ENCODE measurements around the gene CALHM2.
"Not testable (repeated sequence)": the region's sequence is repeated elsewhere in the genome, so short reads cannot be mapped to it uniquely, and the experiment has no call there.

The CALHM2 gene

GRCh38 chr10:103451831-103452505 is at the start of gene CALHM2:
CALHM2 (minus strand) TSS chr10:103452370; CDS start chr10:103449941, 2,429 bp downstream.
- peak; percentile 44 to 49 for DNase-seq

GRCh38 chr10:103501186-103501585 is 49.0 kb upstream of the CALHM2 start:
- DNase-seq, result no peak

DNA sequence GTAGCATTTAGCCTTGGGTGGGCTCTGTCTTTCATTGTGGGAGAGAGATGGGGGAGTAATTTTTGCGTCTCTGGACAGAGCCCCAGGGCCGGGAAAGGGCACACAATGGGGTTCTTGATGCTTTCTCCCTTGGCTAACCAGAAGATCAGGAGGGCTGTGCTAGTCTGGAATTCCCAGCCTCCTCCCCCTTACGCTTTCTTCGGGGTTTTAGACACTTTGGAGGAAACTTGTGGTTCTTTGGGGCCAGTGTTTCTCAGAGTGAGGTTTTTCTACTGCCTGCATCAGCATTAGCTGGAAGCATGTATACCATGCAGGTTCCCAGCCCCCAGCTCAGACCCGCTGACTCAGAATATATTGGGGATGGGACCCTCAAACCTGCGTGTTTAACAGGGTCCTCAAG is 48.3 kb upstream of the CALHM2 start:
- no peak for DNase-seq

GRCh38 chr10:103499881-103500280 is 47.7 kb upstream of the CALHM2 start:
- DNase-seq, result no peak

DNA sequence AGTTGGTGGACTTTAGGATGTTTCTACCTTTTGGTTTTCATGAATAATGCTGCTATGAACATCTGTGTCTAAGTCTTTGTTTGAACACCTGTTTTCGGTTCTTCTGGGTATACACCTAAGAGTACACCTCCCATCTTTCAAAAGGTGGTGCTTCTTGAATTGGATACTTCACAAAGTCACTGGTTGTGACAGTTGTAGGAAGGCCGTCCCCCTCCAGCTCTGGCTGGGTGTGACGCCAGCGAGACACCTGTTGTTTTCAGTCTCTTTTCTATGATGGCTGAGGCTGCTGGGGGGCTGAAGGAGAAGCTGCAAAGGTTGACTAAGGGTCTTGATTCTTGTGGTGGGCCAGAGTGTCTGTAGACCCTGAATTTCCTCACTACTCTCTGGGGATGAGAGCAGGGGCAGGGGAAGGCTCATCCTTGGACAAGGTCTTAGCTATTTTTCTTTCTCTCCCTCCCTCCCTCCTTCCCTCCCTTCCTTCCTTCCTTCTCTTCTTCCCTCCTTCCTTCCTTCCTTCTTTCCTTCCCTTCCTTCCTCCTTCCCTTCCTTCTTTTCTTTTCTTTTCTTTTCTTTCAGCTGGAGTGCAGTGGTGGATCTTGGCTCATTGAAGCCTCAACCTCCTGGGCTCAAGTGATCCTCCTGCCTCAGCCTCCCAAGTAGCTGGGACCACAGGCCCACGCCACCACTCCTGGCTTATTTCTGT is 46.9 kb upstream of the CALHM2 start:
- DNase-seq, result no peak

DNA sequence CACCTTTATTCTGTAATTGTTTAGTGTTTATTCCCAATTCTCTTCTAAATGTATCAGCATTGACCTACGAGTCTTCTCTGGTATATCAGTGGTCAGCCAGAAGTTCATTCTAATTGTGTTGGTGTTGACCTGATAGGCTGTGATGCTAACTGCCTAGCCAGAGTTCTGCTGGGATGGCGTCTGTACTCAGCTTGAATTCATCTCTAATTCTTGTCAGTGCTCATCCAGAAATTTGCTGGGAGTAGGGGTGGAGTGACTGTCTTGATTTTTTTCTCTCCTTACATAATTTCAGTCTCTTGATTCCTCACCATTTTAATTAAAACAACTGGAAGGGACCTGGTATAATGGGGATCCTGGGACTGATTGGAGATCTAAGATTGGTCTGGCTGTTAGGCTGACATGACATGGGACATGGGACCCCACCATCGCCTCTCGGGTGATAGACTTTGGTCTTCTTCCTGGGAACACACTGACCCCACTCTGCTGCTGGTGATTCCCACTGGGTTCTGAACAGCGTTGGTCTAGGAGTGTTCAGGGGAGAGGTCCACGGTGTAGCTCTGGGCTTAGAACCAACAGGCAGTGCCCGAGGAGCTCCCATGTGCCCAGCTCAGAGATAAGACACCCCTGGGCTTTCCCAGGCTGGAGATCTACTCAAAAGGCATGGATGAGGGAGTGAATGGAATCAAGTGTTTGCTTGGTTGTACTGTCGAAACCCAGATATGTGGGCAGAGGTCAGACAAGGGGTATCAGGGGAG is 45.2 kb upstream of the CALHM2 start:
- no peak for DNase-seq

GRCh38 chr10:103495321-103495720 is 43.2 kb upstream of the CALHM2 start:
- DNase-seq, result no peak

DNA sequence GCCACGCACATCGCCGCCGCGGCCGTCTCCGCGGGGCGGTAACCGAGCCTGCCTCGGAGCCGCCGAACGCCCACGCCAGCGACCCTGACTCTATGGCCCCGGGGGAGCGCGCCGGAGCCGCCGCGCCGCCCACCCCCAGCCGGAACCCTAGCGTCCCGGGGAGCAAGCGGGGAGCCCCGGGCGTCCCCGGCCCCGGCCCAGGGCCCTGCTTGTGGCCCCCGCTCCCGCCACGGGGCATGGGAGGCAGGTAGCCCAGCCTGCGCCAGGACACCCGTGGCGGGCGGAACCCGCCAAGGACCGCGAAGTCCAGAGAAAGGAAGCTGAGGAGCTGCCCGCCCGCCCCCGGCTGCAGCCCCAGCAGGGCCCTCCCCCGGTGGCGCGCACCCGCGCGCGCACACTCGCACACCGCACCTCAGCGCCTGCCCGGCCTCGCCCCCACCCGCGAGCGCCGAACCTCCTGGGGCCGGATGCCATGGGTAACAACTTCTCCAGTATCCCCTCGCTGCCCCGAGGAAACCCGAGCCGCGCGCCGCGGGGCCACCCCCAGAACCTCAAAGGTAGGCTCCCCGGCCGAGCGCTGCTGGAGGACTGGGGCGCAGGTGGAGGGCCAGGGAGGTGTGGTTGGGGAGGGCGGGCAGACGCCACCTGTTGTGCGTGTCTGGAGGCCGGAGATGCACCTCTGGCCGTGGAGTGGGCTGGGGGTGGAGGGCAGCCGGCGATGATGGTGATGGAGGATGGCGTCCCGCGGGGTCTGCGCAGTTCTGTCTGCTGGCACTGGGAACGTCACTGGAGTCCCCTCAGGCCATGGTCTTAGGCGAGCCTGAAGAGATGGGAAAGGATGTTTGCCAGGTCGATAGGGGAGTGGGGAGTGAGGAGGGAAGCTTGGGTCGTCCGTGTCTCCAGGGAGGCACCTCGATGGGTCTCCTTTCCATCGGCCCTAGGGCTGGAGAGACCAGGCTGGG is 42.0 kb upstream of the CALHM2 start:
- no peak for DNase-seq

DNA sequence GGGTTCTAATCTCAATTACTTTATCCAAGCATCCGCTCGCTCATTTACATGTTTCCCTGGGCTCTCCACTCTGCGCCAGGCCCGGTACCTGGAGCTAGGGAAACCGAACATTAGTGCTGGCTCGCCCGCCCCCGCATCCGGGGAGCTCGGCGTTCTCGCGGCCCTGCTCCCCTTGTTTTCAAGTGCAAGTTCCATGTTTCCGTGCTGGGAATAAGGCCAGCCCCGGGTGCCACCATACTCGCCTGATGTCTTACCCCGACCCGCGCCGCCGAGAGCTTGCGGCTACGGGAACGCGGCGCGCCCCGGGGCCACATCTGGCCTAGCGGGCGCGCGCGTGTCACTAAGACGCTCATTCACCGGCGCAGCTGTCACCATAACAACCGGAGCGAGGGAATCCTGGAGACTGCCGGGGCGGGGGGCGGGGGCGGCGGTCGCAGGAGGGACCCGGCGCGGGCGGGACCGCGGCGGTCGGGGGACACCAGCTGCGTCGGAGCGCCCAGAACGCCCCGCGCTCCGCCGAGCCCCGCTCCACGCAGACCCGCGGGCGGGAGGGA is 41.3 kb upstream of the CALHM2 start, which contains the start of gene NEURL1:
TSS of gene NEURL1 (plus strand) at position 344 of the 554 bp plus-strand sequence. CDS start 683 bp downstream, outside the sequence.
- no peak for DNase-seq

GRCh38 chr10:103492655-103493261 is 40.6 kb upstream of the CALHM2 start:
- no peak for DNase-seq

- no peak for DNase-seq
Observed at GRCh38 chr10:103491729-103492364, 39.7 kb upstream of the CALHM2 start.

GRCh38 chr10:103490986-103491314 is 38.8 kb upstream of the CALHM2 start:
- DNase-seq, result no peak

- DNase-seq, result no peak
Observed at GRCh38 chr10:103487410-103487708, 35.2 kb upstream of the CALHM2 start.

DNA sequence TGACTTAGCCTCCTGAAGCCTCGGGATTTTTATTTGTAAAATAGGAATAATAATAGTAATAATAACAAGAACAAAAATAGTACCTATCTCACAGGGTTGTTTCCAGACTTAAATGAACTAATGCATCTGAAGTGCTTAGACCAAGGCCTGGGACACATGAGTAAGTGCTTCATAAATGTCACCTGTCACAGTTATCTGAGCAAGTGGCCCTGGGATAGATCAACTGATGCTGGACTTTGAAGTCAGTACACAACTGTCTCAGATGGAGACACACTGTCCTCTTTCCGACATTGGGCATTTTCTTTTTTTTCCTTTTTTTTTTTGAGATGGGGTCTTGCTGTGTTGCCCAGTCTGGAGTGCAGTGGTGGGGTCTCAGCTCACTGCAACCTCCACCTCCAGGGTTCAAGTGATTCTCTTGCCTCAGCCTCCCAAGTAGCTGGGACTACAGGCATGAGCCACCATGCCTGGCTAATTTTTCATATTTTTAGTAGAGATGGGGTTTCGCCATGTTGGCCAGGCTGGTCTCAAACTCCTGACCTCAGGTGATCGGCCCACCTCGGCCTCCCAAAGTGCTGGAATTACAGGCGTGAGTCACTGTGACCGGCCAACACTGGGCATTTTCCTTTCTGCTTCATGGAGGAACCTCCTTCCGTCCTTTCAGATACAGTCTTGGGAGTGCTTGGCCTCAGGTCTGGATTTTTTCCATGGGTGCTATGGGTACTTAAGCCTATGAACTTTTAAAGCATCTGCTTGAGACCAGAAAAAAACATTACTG is 34.7 kb upstream of the CALHM2 start:
- not testable (repeated sequence) for DNase-seq

GRCh38 chr10:103481974-103482531 is 29.9 kb upstream of the CALHM2 start:
- DNase-seq, result peak; percentile 76

DNA sequence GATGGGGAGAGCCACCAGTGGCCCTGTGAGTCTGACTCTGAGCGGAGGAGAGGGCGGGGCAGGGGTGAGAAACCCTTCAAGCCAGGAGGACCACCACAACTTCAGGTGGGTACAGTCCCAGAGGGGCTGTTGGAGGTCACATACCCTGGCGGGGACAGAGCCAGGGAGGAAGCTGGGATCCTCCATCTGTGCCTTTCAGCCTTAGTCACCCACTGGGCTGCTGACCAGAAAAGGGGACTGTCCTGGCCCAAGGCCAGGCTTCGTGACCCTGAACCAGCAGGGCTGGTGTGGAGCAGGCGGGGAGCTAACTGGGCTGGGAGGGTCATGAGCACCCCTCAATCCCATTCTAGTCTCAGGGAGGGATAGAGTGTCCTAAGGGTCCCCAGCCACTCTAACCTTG is 28.4 kb upstream of the CALHM2 start:
- no peak for DNase-seq

GRCh38 chr10:103479135-103479534 is 27.0 kb upstream of the CALHM2 start, which contains the start of gene CALHM3:
CALHM3 (minus strand) TSS chr10:103479240; CDS start chr10:103479032, 208 bp downstream.
- DNase-seq, result no peak

- DNase-seq, result no peak
Observed at GRCh38 chr10:103478671-103479070, 26.5 kb upstream of the CALHM2 start.

- no peak for DNase-seq
Observed at GRCh38 chr10:103476046-103476768, 24.0 kb upstream of the CALHM2 start.

DNA sequence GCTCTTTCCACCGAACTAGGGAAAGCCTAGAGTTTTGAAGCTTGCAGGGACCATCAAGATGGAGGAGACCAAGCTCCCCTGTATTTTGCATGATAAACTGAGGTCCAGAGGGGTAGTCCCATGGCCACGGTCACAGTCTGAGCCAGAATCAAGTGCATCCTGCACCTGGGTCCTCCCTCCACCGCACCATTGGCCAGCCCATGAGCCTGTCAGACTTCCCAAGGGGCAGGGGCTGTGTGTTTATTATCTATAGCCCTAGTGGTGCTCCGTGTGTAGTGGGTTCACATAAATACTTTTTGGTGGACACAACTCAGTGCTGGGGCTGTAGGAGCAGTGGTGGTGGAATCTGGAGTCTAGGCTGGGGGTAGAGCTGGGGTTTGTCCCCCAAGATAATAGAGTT is 23.3 kb upstream of the CALHM2 start:
- no peak for DNase-seq
